CD4-positive, alpha-beta T cell treated with Interferon alpha-2 for 1 hour (primary cell): ENCODE measurements around the gene PLA2G4D.

Experiments
- DNase-seq, 2 donors: peaks; one replicate each; pipeline ENCODE4 v3.0.0-alpha.2; 2020 to 2022

Gene PLA2G4D

GRCh38 chr15:42070279-42070975 lies 23.9 kb downstream of the PLA2G4D start:
- DNase-seq, result no peak

GRCh38 chr15:42069496-42070278 lies 24.7 kb downstream of the PLA2G4D start:
- no peak for DNase-seq

DNA sequence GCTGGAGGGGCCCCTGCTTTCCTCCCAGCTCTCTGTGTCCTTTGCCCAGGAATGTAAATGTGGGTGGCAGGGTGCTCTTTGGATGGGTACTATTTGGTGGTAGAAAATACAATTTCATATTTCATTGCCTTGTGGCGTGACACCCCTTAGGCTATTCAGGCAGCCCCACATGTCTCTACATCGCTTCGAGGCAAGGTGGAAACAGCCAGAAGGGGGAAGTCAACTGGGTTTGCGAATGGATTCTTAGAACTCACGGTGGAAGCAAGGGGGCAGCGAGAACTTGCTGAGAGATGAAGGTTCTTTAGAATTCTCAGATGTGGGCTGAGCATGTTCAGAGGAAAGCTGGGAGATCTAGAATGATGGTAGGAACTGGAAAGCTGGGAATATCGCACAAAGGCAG lies 25.3 kb downstream of the PLA2G4D start:
- DNase-seq, result no peak

GRCh38 chr15:42068601-42069000 lies 25.8 kb downstream of the PLA2G4D start:
- DNase-seq, result no peak

DNA sequence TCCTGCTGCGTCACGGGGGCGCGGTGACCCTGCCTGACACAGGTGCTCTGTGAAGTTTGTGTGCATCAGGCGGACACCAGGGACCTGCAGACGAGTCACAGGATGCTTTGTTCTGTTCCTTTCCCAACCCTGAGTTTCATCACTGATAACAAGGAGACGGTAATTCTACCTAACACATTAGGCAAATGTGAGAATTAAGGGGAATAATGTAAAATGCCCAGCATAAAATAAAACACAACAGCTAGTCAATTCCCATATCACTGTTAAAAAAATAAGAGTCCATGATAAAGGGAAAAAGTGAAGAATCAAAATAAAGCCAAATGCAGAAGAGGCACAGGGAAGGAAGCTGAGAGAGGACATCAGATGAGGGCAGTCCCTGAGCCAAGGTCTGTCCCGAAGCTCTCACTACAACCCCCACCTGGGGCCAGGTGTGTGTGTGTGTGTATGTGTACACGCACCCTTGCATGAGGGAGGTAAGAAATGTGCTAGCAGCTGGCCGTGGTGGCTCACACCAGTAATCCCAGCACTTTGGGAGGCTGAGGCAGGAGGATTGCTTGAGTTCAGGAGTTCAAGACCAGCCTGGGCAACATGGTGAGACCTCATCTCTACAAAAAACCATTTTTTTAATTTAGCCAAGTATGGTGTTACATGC lies 27.5 kb downstream of the PLA2G4D start:
- no peak for DNase-seq

GRCh38 chr15:42065468-42065867 lies 28.9 kb downstream of the PLA2G4D start:
- no peak for DNase-seq

GRCh38 chr15:42065033-42065432 lies 29.3 kb downstream of the PLA2G4D start:
- DNase-seq, result no peak

DNA sequence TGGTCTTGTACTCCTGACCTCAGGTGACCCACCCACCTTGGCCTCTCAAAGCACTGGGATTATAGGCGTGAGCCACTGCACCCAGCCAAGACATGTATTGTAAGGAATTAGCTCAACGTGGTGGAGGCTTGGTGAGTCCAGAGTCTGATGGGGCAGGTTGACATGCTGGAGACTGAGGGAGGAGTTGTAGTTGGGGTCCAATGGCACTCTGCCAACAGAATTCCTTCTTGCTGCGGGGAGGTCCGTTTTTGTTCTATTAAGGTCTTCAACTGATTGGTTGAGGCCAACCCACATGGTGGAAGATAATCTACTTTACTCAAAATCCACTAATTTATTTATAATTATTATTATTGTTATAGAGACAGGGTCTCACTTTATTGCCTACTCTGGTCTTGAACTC lies 30.1 kb downstream of the PLA2G4D start:
- DNase-seq, result no peak

GRCh38 chr15:42063122-42063848 lies 31.1 kb downstream of the PLA2G4D start:
- DNase-seq, result no peak

DNA sequence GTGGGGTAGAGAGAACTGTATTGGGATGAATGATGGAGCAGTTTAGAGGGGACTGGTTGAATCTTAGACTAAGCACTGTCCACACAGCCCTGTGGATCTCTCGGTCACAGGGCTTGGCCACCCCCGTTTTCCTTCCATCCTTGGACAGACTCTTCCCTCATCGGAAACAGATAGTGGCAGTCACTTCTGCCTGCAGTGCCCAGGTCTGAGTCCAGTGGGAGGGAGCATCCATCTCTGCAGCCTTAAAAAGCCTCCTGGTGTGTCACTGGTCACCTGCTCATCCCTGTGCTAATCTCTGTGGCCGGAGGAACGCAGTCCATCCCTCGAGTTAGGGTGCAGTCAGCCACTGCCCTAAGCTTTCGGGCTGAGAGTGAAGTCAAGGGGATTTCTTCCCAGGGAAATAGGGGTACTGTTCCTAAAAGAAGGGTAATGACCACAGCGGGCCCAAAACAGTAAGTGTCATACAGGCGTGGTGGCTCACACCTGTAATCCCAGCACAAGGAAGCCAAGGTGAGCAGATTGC lies 32.0 kb downstream of the PLA2G4D start:
- DNase-seq, result no peak

DNA sequence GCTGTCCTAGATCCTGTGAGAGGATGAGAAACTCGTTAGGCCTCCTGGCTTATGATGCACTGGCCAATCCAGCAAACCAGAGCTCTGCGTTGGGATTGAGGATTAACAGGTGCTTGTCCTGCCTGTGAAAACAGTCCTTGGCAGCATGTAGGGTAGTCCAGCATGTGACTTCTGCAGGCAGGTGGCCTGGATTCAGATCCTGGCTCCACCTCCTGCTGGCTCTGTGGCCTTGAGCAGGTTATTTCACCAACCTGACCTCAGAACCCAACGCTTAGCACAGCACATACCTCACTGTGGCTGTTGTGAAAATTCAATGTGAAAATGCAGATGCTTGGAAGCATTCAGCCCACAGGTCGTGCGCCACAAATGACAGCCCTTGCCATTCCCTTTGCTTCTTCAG lies 33.6 kb downstream of the PLA2G4D start:
- DNase-seq, result no peak

DNA sequence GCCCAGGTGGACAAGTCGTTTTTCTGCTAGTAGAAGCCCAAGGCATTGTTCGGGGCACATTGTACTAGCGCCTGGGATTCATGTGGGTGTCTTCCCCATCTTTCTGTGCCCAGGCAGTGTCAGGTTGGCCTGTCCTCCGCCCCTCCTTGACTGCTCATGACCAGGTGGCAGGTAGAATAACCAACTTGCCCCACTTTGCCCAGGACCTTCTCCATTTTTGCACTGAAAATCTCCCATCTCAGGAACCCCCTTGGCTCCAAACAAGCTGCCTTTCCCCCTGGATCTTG lies 33.9 kb downstream of the PLA2G4D start:
- DNase-seq, result no peak

GRCh38 chr15:42059661-42060476 lies 34.5 kb downstream of the PLA2G4D start:
- DNase-seq, result peak; percentile 51 to 71

DNA sequence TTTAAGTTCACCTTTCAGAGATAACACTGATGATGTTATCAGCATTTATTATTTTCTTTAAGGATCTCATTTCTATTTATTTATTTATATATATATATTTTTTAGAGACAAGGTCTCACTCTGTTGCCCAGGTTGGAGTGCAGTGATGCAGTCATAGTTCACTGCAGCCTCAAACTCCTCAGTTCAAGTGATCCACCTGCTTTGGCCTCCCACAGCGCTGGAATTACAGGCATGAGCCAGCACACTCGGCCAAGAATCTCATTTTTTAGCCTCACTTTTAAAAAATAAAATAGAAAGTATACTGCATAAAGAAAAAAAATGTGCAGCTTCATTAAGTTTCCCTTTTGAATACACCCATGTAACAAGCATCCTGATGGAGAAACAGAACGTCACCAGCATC lies 35.6 kb downstream of the PLA2G4D start:
- no peak for DNase-seq

- no peak for DNase-seq
These were observed 36.3 kb downstream of the PLA2G4D start for GRCh38 chr15:42057799-42058646.

- peak; percentile 69 to 75 for DNase-seq
These were observed 37.2 kb downstream of the PLA2G4D start for GRCh38 chr15:42056934-42057798.

GRCh38 chr15:42053914-42054313 lies 40.4 kb downstream of the PLA2G4D start:
- no peak for DNase-seq

GRCh38 chr15:42053010-42053409 lies 41.4 kb downstream of the PLA2G4D start:
- DNase-seq, result no peak

DNA sequence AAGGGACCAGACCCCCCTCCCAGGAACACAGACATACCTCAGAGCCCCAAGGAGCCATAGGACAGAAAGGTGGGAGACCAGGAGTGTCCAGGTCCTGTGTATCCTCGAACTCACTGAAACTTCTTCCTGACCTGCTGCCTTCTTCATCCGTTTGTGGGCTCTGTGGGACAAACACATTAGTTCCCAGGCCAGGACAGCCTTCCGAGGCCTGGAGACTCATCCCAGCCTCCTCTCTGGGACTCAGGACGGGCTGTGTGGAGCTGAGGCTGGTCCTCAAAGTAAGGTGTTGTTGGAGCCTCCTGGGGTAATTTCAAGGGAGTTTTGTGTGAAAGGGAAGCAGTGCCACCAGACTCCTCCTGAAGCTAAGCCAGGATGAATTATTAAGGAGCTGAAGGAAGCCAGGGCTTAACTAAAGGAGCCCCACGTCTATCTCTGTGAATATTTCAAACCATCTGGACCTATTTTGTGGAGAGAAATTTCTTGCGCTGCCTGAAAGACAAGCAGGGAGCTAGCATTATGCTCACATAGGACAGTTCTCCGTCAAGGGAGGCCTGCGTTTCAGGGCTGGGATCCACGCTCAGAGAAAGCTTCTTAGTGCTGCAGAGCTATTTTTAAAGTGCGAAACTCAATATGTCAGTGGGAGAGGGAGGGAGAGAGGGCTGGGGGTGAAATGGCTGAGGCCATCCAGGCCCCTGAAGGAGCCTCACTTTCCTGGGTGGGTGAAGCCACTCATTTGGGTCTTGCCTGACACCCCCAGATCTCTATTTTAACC lies 43.7 kb downstream of the PLA2G4D start:
- DNase-seq, result no peak

- no peak for DNase-seq
These were observed 45.6 kb downstream of the PLA2G4D start for GRCh38 chr15:42048821-42049200.
